Colonic mucosa (tissue), 4 donors: ENCODE measurements around the gene SLC12A7. TPM values are rescaled to one million over a fixed set of nuclear protein-coding genes. Genes with fewer than 3 reads are reported as not detected.

Experiments
- DNase-seq: peaks from one replicate; pipeline ENCODE4 v3.0.0-alpha.2; 2020
- H3K27ac ChIP-seq: fragments of 200-600 bp; one replicate; pipeline ENCODE4 v1.8.0; 2021
- H3K27me3 ChIP-seq: fragments of 200-600 bp; one replicate; pipeline ENCODE4 v1.8.0; 2021
- H3K36me3 ChIP-seq: fragments of 200-600 bp; one replicate; pipeline ENCODE4 v1.8.0; 2021
- H3K4me1 ChIP-seq: fragments of 200-600 bp; one replicate; pipeline ENCODE4 v1.8.0; 2021; ENCODE audit warnings: mild to moderate bottlenecking
- H3K4me3 ChIP-seq: fragments of 200-600 bp; one replicate; pipeline ENCODE4 v1.8.0; 2021
- H3K9ac ChIP-seq, 2 donors: one replicate each; pipeline ENCODE4 v1.7.0; 2013; ENCODE audit warnings: control low read depth in 2 of 2, low read depth in 2 of 2, low read length in 2 of 2
- H3K9me3 ChIP-seq: fragments of 200-600 bp; one replicate; pipeline ENCODE4 v1.8.0; 2021
- intact Hi-C: fragments of 100-400 bp; cut with DNase I; formaldehyde crosslinking; loops from one replicate; pipeline ENCODE4 v1.14.1; 2022
- total RNA-seq, 2 donors: library from RNA; stranded (reverse); fragmentation: NEBNext Ultra II Directional in 1 of 2; extraction: Animal tissue kit (Norgen Biotek cat#: 25700) in 1 of 2; gene quantifications; one replicate each; pipeline ENCODE4 v1.2.1, GENCODE V29; 2021
- TF ChIP-seq, protein P1 (sequence below): fragments of 200-600 bp; IDR thresholded peaks from one replicate; pipeline ENCODE4 v1.8.0; 2022; ENCODE audit warnings: antibody characterized with exemption, mild to moderate bottlenecking
- donor health status: healthy.
- donor health status: DM: no; HTN: no; CAD: no.
- donor health status: DM: no; HTN: no; CAD: no.

SLC12A7 gene
- total RNA-seq, 2 donors from 2014 or later = 64.6 to 81.2 TPM

DNA sequence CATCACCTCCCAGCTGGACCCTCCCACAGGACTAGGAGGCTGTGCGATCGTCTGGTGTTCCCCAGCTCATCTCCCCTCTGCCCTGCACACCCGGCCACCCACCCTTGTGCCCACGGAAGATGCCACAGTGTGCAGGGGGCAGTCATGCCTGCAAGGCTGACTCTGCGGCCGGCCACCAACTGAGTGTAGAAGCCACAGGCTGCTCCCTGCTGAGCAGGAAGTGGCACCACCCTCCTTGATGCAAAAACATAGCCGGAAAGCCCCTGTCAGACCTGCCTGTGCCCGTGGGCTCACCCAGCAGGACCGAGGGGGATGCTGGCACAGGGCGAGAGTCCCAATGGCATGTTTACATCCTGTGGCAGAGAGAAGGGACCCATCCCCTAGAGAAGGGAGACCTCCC, 40.3 kb upstream of the SLC12A7 start:
- no peak for DNase-seq
- Histone ChIP-seq H3K36me3 (no peaks in the 10 kb centered on the region), H3K27me3 (peaks cover 22% of the 10 kb centered on the region), H3K4me3 (no peak overlapping the region), H3K9ac (no peak overlapping the region), H3K27ac (no peak overlapping the region), H3K9me3 (no peaks in the 10 kb centered on the region), H3K4me1 (no peaks in the 10 kb centered on the region)
- TF ChIP-seq, protein P1, sequence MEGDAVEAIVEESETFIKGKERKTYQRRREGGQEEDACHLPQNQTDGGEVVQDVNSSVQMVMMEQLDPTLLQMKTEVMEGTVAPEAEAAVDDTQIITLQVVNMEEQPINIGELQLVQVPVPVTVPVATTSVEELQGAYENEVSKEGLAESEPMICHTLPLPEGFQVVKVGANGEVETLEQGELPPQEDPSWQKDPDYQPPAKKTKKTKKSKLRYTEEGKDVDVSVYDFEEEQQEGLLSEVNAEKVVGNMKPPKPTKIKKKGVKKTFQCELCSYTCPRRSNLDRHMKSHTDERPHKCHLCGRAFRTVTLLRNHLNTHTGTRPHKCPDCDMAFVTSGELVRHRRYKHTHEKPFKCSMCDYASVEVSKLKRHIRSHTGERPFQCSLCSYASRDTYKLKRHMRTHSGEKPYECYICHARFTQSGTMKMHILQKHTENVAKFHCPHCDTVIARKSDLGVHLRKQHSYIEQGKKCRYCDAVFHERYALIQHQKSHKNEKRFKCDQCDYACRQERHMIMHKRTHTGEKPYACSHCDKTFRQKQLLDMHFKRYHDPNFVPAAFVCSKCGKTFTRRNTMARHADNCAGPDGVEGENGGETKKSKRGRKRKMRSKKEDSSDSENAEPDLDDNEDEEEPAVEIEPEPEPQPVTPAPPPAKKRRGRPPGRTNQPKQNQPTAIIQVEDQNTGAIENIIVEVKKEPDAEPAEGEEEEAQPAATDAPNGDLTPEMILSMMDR = no peak
- intact Hi-C loops = no loop called here

DNA sequence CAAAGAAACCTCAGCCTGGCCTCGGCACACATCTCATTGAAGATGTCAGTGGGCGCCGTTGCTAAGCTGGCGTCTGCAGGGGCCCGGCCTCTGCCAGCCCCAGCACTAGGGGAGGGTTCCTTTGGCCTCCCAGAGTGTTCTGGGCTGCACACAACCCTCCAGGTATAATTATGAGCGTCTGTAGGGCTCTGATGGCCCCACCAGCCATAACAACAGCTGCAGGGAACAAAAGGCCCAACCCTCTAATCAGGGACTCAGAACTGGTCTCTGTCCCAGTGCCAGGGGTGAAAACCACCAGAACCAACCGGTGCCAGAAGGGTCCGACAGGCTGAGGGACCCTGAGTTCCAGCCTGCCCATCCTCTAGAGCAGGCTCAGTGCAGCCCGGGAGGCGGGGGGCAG, 39.5 kb upstream of the SLC12A7 start:
- Histone ChIP-seq H3K27ac (no peak overlapping the region), H3K36me3 (no peaks in the 10 kb centered on the region), H3K27me3 (peaks cover 18% of the 10 kb centered on the region), H3K4me1 (no peaks in the 10 kb centered on the region), H3K9ac (no peak overlapping the region), H3K4me3 (no peak overlapping the region), H3K9me3 (no peaks in the 10 kb centered on the region)
- DNase-seq = no peak
- TF ChIP-seq, protein P1 = no peak
- intact Hi-C loops = no loop called here

DNA sequence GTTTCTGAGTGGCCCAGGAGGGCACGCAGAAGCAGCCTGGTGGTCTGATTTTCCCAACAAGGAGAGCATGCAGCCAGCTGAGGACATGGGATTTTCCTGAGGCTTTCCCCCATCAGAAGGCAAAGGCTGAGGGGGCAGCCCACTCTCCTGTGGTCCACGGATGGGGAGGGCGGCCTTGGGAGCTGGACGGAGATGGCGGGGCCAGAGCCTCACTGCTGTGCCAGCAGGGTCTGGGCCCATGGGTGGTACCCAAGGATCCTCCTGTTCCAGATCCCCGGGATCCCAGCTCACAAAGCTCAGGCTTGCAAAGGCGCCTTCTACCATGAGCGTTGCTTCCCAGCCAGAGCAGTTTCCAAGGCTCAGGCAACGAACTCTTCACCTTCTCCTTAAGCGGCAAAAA, 39.0 kb upstream of the SLC12A7 start:
- no peaks in the 10 kb centered on the region for H3K4me1 ChIP-seq
- H3K4me3 ChIP-seq = no peak overlapping the region
- TF ChIP-seq, protein P1 = no peak
- no peak overlapping the region for H3K27ac ChIP-seq
- H3K9ac ChIP-seq = no peak overlapping the region
- no peaks in the 10 kb centered on the region for H3K36me3 ChIP-seq
- no peaks in the 10 kb centered on the region for H3K9me3 ChIP-seq
- intact Hi-C loops = no loop called here
- no peak for DNase-seq
- H3K27me3 ChIP-seq = peaks cover 14% of the 10 kb centered on the region

DNA sequence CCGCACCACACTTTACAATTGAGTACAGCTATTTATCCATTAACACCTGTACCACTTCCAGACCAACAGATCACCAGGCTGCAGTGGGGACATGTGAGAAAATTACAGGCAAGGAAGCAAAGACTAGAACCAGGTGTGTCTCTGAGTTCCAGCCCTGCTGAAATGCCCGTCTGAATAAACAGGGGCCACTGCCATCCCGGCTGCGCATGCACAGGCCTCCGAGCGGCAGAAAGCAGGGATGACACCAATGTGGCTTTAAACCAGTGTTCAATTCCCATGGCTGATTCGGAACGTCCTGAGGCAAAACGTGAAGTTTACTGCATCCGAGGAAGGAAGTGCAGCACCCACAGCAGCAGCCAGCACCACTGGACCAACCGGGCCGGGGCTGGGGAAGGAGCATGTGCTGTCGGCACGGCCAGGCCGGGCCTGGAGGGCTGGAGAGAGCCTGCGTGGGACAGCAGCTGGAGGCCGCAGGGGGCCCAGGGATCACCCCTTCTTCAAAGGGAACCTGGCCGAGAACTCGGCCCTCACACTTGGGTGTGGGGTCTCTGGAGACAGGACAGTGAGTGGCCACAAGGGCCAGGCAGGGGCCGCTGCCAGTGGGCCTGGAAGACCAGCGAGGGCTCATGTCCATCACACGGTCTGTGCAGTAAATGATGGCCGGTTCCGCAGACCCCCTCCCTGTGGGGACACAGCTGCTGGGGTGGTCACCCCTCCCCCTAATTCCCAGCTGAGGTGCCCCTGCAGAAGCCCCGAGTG, 33.0 kb upstream of the SLC12A7 start:
- Histone ChIP-seq H3K4me1 (peaks cover 7% of the 10 kb centered on the region), H3K4me3 (no peak overlapping the region), H3K9me3 (no peaks in the 10 kb centered on the region), H3K9ac (no peak overlapping the region), H3K36me3 (no peaks in the 10 kb centered on the region), H3K27ac (no peak overlapping the region), H3K27me3 (no peaks in the 10 kb centered on the region)
- DNase-seq = no peak
- TF ChIP-seq, protein P1 = no peak
- intact Hi-C loops = no loop called here

DNA sequence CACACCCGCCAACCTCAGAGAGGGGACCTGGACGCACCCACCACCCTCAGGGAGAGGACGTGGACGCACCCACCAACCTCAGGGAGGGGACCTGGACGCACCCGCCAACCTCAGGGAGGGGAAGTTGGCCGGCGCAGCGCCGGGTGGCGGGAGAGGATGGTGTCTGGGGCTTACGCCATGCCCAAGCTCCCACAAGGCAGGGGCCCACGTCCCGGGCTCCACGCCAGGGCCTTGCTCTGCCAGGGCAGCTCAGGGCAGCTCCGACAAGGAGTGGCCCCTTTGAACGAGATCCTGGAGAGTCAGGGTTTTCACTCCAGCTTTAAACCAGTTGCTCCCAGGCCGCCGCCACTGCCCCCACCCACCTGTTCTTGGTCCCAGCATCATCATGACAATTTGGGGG, 32.2 kb upstream of the SLC12A7 start:
- Histone ChIP-seq H3K9ac (no peak overlapping the region), H3K27me3 (no peaks in the 10 kb centered on the region), H3K27ac (no peak overlapping the region), H3K4me1 (peaks cover 7% of the 10 kb centered on the region), H3K4me3 (no peak overlapping the region), H3K36me3 (no peaks in the 10 kb centered on the region), H3K9me3 (no peaks in the 10 kb centered on the region)
- no peak for DNase-seq
- TF ChIP-seq, protein P1 = no peak
- intact Hi-C loops = no loop called here
